ENCODE measurements around the gene PMEL. TPM values are rescaled to one million over a fixed set of nuclear protein-coding genes. Genes with fewer than 3 reads are reported as not detected.

PMEL gene
- total RNA-seq, 2 donors from 2014 or later, result 0.18 to 8.6 TPM

DNA sequence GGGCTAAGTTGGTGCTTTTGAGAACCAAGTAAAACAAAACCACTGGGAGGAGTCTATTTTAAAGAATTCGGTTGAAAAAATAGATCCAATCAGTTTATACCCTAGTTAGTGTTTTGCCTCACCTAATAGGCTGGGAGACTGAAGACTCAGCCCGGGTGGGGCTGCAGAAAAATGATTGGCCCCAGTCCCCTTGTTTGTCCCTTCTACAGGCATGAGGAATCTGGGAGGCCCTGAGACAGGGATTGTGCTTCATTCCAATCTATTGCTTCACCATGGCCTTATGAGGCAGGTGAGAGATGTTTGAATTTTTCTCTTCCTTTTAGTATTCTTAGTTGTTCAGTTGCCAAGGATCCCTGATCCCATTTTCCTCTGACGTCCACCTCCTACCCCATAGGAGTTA, 6.2 kb upstream of the PMEL start:
- Histone ChIP-seq H3K27ac (peak overlapping the region; percentile 91 to 94), H3K9me3 (no peaks in the 10 kb centered on the region), H3K36me3 (no peaks in the 10 kb centered on the region), H3K4me3 (no peak overlapping the region), H3K27me3 (replicated peaks; ENCODE audit: insufficient read depth) (no peaks in the 10 kb centered on the region), H3K4me1 (replicated peaks) (no peaks in the 10 kb centered on the region)
- 51% methylated on average over 3 of the region's 3 CpGs for WGBS
- TF ChIP-seq POLR2AphosphoS5 (IDR thresholded peaks at IDR 0.05), result no peak
- no peak for TF ChIP-seq POLR2A (IDR thresholded peaks at IDR 0.05)
- TF ChIP-seq, protein P1, sequence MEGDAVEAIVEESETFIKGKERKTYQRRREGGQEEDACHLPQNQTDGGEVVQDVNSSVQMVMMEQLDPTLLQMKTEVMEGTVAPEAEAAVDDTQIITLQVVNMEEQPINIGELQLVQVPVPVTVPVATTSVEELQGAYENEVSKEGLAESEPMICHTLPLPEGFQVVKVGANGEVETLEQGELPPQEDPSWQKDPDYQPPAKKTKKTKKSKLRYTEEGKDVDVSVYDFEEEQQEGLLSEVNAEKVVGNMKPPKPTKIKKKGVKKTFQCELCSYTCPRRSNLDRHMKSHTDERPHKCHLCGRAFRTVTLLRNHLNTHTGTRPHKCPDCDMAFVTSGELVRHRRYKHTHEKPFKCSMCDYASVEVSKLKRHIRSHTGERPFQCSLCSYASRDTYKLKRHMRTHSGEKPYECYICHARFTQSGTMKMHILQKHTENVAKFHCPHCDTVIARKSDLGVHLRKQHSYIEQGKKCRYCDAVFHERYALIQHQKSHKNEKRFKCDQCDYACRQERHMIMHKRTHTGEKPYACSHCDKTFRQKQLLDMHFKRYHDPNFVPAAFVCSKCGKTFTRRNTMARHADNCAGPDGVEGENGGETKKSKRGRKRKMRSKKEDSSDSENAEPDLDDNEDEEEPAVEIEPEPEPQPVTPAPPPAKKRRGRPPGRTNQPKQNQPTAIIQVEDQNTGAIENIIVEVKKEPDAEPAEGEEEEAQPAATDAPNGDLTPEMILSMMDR (IDR thresholded peaks at IDR 0.05), result no peak
- intact Hi-C loops (cut with DNase I), result no loop called here
- DNase-seq (ENCODE audit: low spot score), result no peak

DNA sequence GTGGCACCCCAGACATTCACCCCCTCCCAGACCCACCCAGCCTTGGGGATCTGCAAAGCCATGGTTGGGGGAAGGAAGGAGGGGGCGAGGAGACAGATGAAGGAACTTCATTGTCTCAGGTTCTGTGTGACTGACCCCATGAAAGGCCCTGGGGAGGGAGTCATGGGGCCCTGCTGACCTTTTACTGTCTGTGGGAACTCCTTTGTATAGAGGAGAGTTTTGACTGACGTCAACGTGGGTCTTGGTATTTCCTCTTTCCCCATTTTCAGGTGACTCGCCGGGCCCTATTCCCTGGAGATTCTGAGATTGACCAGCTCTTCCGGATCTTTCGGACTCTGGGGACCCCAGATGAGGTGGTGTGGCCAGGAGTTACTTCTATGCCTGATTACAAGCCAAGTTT, 4.9 kb upstream of the PMEL start:
- intact Hi-C loops (cut with DNase I), result no loop called here
- H3K27ac ChIP-seq, result no peak overlapping the region
- H3K27me3 ChIP-seq (replicated peaks; ENCODE audit: insufficient read depth), result no peaks in the 10 kb centered on the region
- H3K36me3 ChIP-seq, result no peaks in the 10 kb centered on the region
- no peaks in the 10 kb centered on the region for H3K9me3 ChIP-seq
- no peak for DNase-seq (ENCODE audit: low spot score)
- 90% methylated on average over 7 of the region's 7 CpGs for WGBS
- no peaks in the 10 kb centered on the region for H3K4me1 ChIP-seq (replicated peaks)
- H3K4me3 ChIP-seq, result no peak overlapping the region
- TF ChIP-seq, protein P1 (IDR thresholded peaks at IDR 0.05), result no peak
- TF ChIP-seq POLR2AphosphoS5 (IDR thresholded peaks at IDR 0.05) (no peak), POLR2A (IDR thresholded peaks at IDR 0.05) (no peak)

DNA sequence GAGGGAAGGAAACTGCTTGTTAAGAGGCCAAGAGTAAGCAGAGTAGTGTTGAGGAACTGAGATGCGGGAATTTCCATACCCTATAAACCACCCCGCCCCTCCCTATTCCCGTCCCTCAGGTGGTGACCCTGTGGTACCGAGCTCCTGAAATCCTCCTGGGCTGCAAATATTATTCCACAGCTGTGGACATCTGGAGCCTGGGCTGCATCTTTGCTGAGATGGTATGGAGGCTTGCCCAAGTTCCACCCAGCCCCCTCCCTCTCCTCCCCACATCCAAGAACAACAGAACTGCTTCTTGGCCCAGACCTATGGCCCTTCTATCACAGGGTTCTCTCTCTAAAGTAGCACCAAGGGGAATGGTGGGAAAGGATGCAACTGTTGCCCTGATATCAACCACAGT, 3.5 kb upstream of the PMEL start:
- no peak overlapping the region for H3K27ac ChIP-seq
- no peaks in the 10 kb centered on the region for H3K36me3 ChIP-seq
- WGBS, result 81% methylated on average over 4 of the region's 4 CpGs
- TF ChIP-seq POLR2AphosphoS5 (IDR thresholded peaks at IDR 0.05), result no peak
- TF ChIP-seq POLR2A (IDR thresholded peaks at IDR 0.05), result no peak
- TF ChIP-seq, protein P1 (IDR thresholded peaks at IDR 0.05), result no peak
- no peaks in the 10 kb centered on the region for H3K4me1 ChIP-seq (replicated peaks)
- intact Hi-C loops (cut with DNase I), result no loop called here
- no peaks in the 10 kb centered on the region for H3K9me3 ChIP-seq
- no peak overlapping the region for H3K4me3 ChIP-seq
- H3K27me3 ChIP-seq (replicated peaks; ENCODE audit: insufficient read depth), result no peaks in the 10 kb centered on the region
- no peak for DNase-seq (ENCODE audit: low spot score)

DNA sequence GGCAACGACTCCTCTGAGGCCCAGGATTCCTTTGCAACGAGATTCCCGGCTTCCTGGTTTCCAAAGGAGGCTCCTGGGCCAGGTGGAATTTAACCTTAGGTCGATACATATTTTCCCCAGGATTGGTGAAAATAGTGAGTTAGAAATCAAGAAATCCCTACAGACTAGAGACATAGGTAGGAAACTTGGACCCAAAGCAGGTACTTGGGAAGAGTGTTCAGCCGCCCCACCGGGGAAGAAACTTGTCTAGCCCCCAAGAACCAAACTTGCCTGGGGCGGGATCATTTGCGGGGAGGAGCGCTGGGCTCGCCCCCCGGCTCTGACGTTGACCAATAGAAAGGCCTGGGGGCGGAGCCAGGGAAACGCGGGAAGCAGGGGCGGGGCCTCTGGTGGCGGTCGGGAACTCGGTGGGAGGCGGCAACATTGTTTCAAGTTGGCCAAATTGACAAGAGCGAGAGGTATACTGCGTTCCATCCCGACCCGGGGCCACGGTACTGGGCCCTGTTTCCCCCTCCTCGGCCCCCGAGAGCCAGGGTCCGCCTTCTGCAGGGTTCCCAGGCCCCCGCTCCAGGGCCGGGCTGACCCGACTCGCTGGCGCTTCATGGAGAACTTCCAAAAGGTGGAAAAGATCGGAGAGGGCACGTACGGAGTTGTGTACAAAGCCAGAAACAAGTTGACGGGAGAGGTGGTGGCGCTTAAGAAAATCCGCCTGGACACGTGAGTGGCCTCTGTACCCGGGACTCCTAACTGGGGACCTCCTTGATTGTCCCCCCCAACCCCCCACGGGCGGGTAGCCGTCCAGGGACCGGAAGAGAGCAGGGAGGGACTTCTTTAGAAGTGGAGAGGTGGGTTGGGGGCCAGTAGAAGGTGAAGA, 803 bp upstream of the PMEL start, which contains the start of gene CDK2:
Gene CDK2, plus strand, starts transcription at position 423 of the 874 bp plus-strand sequence. Its CDS starts 179 bp downstream, at position 602.
- Histone ChIP-seq H3K4me3 (peak within 1 kb of the TSS; percentile 67 to 74), H3K27ac (peak within 1 kb of the TSS; percentile 84 to 89), H3K4me1 (replicated peaks) (no peaks in the 10 kb centered on the region), H3K36me3 (no peaks in the 10 kb centered on the region), H3K27me3 (replicated peaks; ENCODE audit: insufficient read depth) (no peaks in the 10 kb centered on the region), H3K9me3 (no peaks in the 10 kb centered on the region)
- WGBS, result under 1% methylated on average over 43 of the region's 45 CpGs
- peak; percentile 97 for DNase-seq (ENCODE audit: low spot score)
- peak; percentile 96 for TF ChIP-seq POLR2AphosphoS5 (IDR thresholded peaks at IDR 0.05)
- TF ChIP-seq, protein P1 (IDR thresholded peaks at IDR 0.05), result no peak
- peak; percentile 97 for TF ChIP-seq POLR2A (IDR thresholded peaks at IDR 0.05)
- intact Hi-C loops (cut with DNase I), result no loop called here

DNA sequence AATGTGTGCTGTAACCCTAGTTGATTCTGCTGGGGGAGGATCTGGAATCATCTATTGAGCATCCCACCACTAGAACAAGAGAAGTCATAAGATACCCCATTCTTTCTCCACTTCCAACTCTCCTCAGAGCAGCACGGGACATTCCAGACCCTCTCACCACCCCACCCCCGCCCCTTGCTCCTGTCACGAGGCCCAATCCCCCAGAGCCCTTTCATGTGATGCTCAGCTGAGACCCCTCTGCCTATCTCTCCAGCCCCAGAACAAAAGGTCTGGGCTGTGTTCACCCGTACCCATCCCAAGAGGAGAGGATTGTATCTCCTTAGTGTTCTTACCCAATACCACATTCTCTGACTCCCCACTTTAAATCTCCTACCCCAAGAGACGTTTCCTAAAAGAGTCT, 602 bp downstream of the PMEL start:
- WGBS, result 62% methylated on average over 5 of the region's 5 CpGs
- TF ChIP-seq POLR2A (IDR thresholded peaks at IDR 0.05) (no peak), POLR2AphosphoS5 (IDR thresholded peaks at IDR 0.05) (no peak)
- TF ChIP-seq, protein P1 (IDR thresholded peaks at IDR 0.05), result no peak
- H3K4me3 ChIP-seq, result no peak overlapping the region
- no peaks in the 10 kb centered on the region for H3K9me3 ChIP-seq
- intact Hi-C loops (cut with DNase I), result no loop called here
- no peak overlapping the region for H3K27ac ChIP-seq
- no peaks in the 10 kb centered on the region for H3K36me3 ChIP-seq
- H3K27me3 ChIP-seq (replicated peaks; ENCODE audit: insufficient read depth), result no peaks in the 10 kb centered on the region
- H3K4me1 ChIP-seq (replicated peaks), result no peaks in the 10 kb centered on the region
- no peak for DNase-seq (ENCODE audit: low spot score)
